Measurements from ENCODE around the gene SLF1. TPM values are rescaled to one million over a fixed set of nuclear protein-coding genes. Genes with fewer than 3 reads are reported as not detected.

Gene SLF1
- total and polyA plus RNA-seq, 2 of the 8 experiments (the other 6 are each of a cell fraction or from before 2014, with no cell fraction given): 4.8 to 15.7 TPM

- Histone ChIP-seq H3K14ac (ENCODE audit: insufficient read length) (no peak overlapping the region), H3K27me3 (replicated peaks in 1 of 4; ENCODE audit: control insufficient read depth in 3 of 4, extremely low read depth in 1 of 4, insufficient read depth in 3 of 4, low read length in 3 of 4) (no peaks in the 10 kb centered on the region), H3K56ac (replicated peaks; ENCODE audit: insufficient read length, low read depth, low read length) (no peak overlapping the region), H3K79me1 (ENCODE audit: low read depth, low read length) (no peaks in the 10 kb centered on the region; the same call in 1 of the 2 replicates), H3K27ac (ENCODE audit: low read depth, low read length) (no peak overlapping the region), H3K23me2 (ENCODE audit: low read depth, low read length) (peaks cover 9% of the 10 kb centered on the region), H4K91ac (replicated peaks; ENCODE audit: insufficient read length, low read length) (no peak overlapping the region), H2BK12ac (ENCODE audit: low read depth, low read length) (no peak overlapping the region), H2BK120ac (replicated peaks; ENCODE audit: low read depth, low read length) (no peak overlapping the region), H3K4me3 (ENCODE audit: extremely low read depth in 1 of 4, insufficient read depth in 2 of 4, low read depth in 3 of 4, low read length in 4 of 4) (no peak overlapping the region), H2BK20ac (ENCODE audit: low read length) (no peak overlapping the region), H4K5ac (ENCODE audit: insufficient read length, low read depth, low read length) (no peak overlapping the region), H3K4ac (replicated peaks; ENCODE audit: insufficient read length, low read depth, low read length) (no peak overlapping the region), H4K20me1 (replicated peaks in 1 of 2; ENCODE audit: control insufficient read depth in 1 of 2, insufficient read depth in 2 of 2, low read length in 2 of 2) (peaks cover 0 to 9% of the 10 kb centered on the region in 2 experiments), H2AK5ac (ENCODE audit: low read depth, low read length) (no peak overlapping the region), H3K23ac (ENCODE audit: insufficient read length) (no peak overlapping the region), H3K79me2 (ENCODE audit: control insufficient read depth in 1 of 2, insufficient read depth in 2 of 2, low read length in 2 of 2) (peaks cover 0 to 59% of the 10 kb centered on the region in 2 experiments; a peak in 2 of 4 replicates), H3K4me2 (ENCODE audit: insufficient read depth in 1 of 2, low read depth in 2 of 2, low read length in 2 of 2) (no peak overlapping the region), H3K4me1 (replicated peaks in 1 of 4; ENCODE audit: control insufficient read depth in 3 of 4, insufficient read depth in 4 of 4, low read length in 3 of 4) (peaks cover 0 to 5% (median 2%) of the 10 kb centered on the region in 4 experiments; a peak in 2 of 7 replicates), H2AFZ (ENCODE audit: low read length) (no peak overlapping the region), H2BK5ac (ENCODE audit: low read depth, low read length) (no peak overlapping the region), H2BK15ac (ENCODE audit: low read length) (no peak overlapping the region), H4K8ac (ENCODE audit: extremely low read depth, insufficient read depth, low read length) (no peak overlapping the region), H3K9ac (replicated peaks in 1 of 4; ENCODE audit: extremely low read depth in 1 of 4, low read depth in 3 of 4, low read length in 3 of 4) (no peak overlapping the region), H3K18ac (ENCODE audit: extremely low read depth, low read length) (no peak overlapping the region), H3K36me3 (ENCODE audit: control insufficient read depth in 2 of 4, insufficient read depth in 4 of 4, low read length in 3 of 4) (no peaks in the 10 kb centered on the region), H3K9me3 (ENCODE audit: insufficient read depth in 2 of 2, low read depth in 1 of 2, low read length in 1 of 2) (no peaks in the 10 kb centered on the region)
- WGBS, 2 experiments (ENCODE audit: extremely low coverage in 1 of 2, insufficient coverage in 1 of 2, insufficient read length in 1 of 2, insufficient replicate concordance in 2 of 2, low coverage in 1 of 2, low lambda C conversion rate in 2 of 2, missing lambda C conversion rate in 1 of 2): 97% methylated on average over 5 of the region's 5 CpGs; no CpG with 5 or more reads in 1 of the 2 experiments
- TF ChIP-seq CEBPB (IDR thresholded peaks at IDR 0.05; ENCODE audit: low read depth, low read length): no peak
- TF ChIP-seq EZH2 (IDR thresholded peaks at IDR 0.05; ENCODE audit: low read depth, low read length, severe bottlenecking): no peak
- FAIRE-seq (no peak), DNase-seq (ENCODE audit: low read depth in 1 of 2, low spot score in 2 of 2) (no peak)
- ChIA-PET POLR2A (ENCODE audit: partially characterized antibody) (no interaction called here), CTCF (ENCODE audit: partially characterized antibody) (no interaction called here)
Observed at GRCh38 chr5:94620256-94620655, 1.8 kb downstream of the SLF1 start.
